Bone marrow (tissue), 2 donors: ENCODE data around the gene NKIRAS1.
"Not testable (repeated sequence)": the region's sequence is repeated elsewhere in the genome, so short reads cannot be mapped to it uniquely, and the experiment has no call there.

Experiments
- DNase-seq, 2 donors: peaks; one replicate each; lab custom pipeline; 2025; lab: John Stamatoyannopoulos, UW

The NKIRAS1 gene

DNA sequence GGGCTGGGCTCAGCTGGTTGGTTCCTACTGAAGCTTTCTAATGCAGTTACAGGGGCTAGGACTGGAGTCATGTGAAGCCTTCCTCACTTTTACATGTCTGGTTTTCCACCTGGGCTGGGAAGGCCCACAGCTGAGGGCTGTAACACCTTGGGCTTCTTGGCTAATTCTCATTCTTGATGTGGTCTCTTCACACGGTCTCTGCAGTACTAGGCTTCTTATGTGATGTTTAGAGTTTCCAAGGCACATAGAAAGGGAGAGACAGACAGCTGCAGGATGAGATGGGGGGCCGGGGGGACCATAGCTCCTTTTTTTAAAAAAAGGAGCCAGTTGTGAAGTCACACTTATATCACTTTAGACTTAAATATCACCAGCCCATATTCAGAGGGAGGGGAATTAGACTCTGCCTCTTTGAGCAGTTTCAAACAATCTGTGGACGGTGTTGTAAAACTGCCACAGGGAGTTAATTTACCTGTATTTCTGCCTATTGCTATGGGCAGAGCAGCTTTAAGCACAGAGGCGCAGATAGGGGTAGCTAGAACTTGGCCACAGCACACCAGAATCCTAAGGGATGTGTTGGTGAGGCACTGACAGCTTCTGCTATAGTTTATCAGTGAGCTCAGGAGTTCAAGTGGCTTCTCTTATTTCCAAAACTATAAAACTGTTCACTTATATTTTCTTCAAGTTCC, 46.7 kb downstream of the NKIRAS1 start:
- no peak for DNase-seq

DNA sequence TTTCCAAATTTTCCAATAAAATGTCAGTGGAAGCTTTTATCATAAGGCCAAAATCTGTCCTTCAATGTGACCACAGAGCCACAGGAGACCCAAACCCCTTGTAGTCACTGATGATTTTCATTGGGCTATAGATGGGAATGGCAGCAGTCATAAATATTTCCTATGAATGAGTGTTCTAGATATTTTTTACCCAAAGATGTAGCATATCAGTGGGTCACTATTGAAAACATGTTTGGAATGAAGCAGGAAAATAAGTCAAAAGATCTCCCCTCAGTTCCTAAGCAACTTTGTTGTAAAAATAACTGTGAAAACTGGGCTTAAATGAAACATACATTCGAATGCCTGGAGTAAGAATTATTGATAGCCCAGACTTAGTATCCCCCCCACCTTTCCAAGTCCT, 49.0 kb downstream of the NKIRAS1 start:
- DNase-seq, result no peak

DNA sequence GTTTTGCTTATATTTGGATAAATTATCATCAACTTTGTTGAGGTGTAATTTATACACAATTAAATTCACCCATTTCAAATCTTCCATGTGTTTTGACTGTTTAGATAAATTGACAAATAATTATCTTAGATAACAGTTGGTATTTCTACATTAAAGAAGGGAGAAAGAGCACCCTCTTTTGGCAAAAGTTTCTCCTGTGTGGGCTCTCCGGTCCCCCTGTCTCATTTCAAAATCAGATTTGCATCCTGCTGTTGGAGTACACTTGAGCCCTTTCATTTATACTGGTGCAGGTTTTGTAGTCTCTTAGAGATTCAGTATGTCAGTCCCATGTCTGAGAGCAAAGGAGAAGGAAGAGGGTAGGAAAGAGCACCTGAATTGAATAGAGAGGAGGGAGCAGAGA, 49.4 kb downstream of the NKIRAS1 start:
- no peak for DNase-seq

DNA sequence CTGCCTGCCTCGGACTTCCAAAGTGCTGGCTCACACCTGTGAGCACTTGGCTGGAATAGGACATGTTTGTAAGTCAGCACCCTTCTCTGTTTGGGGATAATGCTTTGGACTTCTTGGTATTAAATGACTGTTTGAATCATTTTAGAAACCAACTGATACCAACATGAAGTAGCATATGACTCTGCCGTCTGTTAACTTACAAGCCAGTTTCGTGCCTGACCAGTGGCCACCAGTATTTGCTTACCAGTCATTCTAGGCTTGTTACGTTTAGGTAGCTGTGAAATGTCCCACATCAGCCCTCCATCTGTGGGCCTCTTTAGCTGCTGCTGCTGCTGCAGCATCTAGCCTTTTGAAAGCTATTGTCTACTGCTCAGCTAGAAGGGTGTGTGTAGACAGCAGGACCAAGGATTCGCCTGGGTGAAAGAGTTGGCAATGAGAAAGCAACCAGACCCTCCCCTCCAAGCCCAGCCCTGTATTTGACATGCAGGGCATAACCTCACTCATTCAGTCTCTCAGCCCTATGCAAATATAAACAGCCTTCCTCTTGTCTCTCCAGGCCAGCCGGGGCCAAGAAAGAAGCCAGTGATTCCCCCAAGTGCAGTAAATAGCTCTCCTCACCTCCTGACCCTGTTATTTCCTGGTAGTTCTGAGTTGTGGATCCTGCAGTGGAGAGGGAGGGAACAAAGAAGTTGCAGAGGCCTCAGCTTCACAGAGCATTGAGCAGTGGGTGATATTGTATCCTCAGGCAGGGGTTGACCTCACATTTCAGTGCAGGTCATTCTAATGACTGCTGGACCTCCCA, 51.0 kb downstream of the NKIRAS1 start:
- peak in 1 of 2 donors; percentile 12 for DNase-seq

DNA sequence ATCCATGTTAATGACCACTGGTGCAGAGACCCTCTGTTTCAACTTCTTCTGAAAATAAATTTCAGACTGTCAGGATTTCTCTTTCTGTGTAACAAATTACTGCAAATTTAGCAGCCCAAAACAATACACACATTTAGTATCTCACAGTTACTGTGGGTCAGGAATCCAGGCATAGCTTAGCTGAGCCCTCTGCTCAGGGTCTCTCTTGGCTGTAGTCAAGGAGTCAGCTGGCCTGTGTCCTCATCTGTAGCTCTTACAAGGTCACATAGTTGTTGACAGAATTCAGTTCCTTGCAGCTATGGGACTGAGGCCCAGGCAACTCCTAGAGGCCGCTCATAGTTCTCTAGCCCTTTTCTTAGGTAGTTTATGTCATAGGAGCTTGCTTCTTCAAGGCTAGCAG, 51.9 kb downstream of the NKIRAS1 start:
- no peak for DNase-seq

DNA sequence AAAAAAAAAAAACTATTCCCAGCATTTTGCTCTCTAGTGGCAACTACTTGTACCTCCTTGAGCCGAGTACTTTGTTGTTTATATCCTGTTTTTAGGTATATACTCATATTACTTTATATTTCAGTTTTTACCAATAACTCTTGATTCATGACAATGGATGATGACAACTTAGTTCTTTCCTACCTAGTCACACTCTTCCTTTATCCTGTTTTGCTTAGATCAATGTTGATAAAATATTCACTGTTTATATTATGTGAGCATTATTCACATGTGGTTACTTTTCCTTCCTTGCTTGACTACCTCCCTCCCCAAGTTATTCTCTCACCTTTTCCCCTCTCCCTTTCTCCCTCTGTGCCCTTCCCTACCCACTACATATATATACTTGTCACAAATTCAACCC, 53.7 kb downstream of the NKIRAS1 start:
- DNase-seq, result no peak

DNA sequence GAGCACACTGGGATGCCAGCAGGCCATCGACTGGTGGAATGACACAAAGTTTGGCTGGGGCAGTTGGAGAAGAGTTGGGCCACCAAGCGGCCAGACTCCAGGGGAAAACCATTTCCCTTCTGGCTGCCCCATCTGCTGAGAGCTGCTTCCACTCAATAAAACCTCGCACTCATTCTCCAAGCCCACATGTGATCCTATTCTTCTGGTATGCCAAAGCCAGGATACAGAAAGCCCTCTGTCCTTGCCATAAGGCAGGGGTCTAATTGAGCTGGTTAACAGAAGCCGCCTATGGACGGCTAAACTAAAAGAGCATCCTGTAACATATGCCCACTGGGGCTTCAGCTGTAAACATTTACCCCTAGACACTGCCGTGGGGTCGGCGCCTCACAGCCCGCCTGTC, 55.1 kb downstream of the NKIRAS1 start:
- no peak for DNase-seq

DNA sequence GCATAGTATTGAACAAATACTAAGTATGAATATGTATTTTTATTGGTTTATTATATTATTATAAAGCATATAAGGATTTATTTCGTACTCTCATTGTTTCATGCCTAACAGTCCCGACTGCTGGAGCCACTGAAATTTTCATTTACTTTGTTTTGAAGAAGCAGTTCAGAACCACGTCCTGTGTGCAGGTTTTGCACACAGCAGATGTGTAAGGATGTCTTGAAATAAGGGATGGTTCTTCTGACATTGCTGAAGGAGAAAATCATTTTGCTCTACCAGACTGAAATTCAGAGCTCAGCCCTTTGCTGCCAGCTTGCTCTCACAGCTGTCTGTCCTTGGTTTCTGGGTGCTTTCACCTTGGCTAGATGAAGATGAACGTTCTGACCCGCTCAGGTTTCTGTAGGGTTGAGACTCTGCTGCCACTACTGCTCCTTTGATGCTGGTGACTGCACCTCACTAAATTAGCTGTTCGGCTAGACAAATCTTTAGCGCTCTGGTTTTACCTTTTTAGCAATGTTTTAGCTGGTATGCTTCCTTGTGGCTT, 56.9 kb downstream of the NKIRAS1 start:
- no peak for DNase-seq

DNA sequence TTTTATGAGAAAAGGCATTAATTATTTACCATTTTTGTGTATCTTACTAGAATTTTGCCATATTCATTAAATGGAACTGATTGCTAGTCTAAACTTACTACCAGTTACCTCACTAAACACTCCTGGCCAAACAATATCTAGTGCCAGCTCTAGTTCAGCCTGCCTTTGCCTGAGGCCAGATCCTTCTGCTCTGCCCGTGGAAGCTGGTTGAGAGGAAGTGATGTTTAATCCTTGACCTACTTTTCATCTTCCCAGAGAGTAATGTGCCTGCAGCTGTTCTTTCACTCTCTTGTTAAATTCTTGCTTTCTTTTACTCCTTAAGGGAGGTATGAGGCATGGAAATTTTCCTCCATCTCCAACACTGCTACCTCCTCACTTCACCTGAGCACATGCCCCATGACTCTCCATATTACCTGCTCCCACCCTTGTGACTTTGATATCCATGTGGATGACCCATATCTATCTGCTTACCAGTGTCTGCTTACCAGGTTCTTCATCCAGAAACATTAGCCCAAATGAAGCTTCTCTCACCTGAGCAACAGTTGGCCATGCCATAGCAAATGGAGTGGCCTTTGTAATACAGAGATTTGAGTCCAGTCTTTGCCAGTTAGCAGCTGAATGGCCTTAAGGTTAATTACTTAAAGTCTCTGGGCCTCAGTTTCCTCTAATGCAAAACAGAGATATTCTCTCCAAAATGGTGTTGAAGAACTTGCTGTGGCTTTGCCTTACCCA, 57.6 kb downstream of the NKIRAS1 start:
- no peak for DNase-seq

DNA sequence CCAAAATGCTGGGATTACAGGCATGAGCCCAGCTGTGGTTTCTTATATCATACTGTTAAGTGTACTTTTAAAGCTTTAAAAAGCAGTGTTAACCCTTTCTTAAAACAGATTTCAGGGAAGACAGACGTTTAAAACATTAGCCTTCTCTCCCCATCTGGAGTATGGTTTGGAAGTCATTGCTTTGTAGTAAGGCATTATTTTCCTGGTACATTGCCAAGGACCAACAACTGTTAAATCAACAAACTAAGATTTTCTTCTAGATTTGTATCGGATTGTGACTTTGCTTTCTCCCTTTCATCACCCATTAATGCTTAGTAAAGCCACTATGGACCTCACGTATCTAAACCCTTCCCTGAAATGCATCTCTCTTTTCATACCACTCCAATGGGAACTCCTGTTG, 60.5 kb downstream of the NKIRAS1 start:
- DNase-seq, result no peak

DNA sequence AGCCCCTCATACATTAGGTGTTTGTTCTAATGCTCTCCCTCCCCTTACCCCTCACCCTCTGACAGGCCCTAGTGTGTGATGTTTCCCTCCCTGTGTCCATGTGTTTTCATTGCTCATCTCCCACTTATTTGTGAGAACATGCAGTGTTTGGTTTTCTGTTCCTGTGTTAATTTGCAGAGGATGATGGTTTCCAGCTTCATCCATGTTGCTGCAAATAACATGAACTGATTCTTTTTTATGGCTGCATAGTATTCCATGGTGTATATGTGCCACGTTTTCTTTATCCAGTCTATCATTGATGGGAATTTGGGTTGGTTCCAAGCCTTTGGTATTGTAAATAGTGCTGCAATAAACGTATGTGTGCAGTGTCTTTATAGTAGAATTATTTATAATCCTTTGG, 67.3 kb downstream of the NKIRAS1 start:
- not testable (repeated sequence) for DNase-seq

DNA sequence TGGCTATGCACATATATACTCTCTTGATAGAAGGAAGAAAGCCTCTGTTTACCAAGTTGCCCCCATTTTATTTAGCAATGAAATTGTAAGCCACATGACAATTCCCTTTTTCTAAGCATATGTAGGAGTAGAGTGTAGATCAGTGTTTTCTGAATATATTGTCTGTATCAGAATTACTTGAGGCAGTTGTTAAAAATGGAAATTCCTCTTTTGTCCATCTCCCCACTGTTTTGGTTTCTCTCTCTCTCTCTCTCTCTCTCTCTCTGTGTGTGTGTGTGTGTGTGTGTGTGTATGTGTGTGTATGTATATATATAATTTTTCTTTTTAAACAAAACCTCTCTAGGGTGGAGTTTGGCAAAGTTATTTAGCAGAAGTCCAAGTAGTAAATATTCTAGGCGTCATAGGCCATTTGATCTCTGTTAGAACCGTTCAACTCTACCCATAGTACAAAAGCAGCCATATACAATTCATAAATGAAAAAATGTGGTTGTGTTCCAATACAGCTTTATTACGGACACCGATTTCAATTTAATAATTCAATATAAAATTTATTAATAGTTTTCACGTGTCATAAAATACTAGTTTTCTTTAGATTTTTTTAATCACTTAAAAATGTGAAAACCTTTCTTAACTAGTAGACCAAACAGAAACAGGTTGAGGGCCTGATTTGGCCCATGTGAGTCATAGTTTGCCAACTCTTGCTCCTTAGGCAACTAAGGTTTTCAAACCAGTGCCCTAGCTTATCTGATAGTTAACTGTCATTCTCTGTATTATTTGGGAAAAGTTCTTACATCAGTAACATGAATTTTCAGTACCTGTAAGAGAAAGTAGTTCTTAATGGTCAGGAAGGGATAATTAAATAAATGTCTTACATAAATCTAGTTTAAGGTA, 71.2 kb downstream of the NKIRAS1 start:
- DNase-seq, result peak in 1 of 2 donors; percentile 3

DNA sequence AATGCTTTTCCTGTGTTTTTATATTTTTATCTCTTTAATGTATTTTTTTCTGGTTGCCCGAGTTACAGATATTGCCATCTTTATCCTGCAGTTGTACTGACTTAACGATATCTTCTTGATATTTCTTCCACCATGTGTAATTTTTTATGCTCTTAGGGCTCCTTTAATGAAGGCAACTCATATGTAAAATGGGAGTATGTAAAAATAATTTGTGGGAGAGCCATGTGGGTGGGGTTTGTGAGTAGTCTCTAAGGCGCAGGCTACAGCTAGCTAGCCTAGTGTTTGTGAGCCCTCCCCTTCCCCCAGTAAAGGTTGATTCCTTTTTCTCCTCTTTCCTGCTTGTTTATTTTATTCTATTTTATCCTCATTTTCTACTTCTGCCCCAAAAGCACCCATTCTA, 72.9 kb downstream of the NKIRAS1 start:
- DNase-seq, result no peak
